ENCODE data around the gene MS4A13. TPM values are rescaled to one million over a fixed set of nuclear protein-coding genes. Genes with fewer than 3 reads are reported as not detected.
"Not testable (repeated sequence)": the region's sequence is repeated elsewhere in the genome, so short reads cannot be mapped to it uniquely, and the experiment has no call there.

Gene MS4A13
- total RNA-seq, 2 donors from 2014 or later: not detected

- Histone ChIP-seq H3K9me3 (ENCODE audit: control insufficient read depth, low read length) (peaks cover 4% of the 10 kb centered on the region), H3K4me1 (ENCODE audit: control insufficient read depth, insufficient read depth, low read length) (no peaks in the 10 kb centered on the region), H3K36me3 (ENCODE audit: control insufficient read depth, insufficient read depth, low read length) (no peaks in the 10 kb centered on the region), H3K27me3 (ENCODE audit: control insufficient read depth, insufficient read depth, low read length, poor library complexity, severe bottlenecking) (no peaks in the 10 kb centered on the region), H3K4me3 (ENCODE audit: low read length) (no peak overlapping the region), H3K9ac (ENCODE audit: extremely low read depth, low read length, poor library complexity, severe bottlenecking) (no peak overlapping the region), H3K27ac (ENCODE audit: low read depth, low read length) (no peak overlapping the region)
- H3K4me3 Mint-ChIP-seq: no peak overlapping the region
- 96 to 100% methylated on average over 1 to 3 of the region's 3 CpGs for WGBS, 2 experiments (ENCODE audit: insufficient coverage in 1 of 2, insufficient read length in 1 of 2)
- H3K27me3 Mint-ChIP-seq (ENCODE audit: insufficient read depth): no peaks in the 10 kb centered on the region
- no peak for DNase-seq
- TF ChIP-seq CTCF (conservative IDR thresholded peaks at IDR 0.05): no peak
- no peak overlapping the region for H3K27ac Mint-ChIP-seq
- H3K36me3 Mint-ChIP-seq (ENCODE audit: low read depth): no peaks in the 10 kb centered on the region
- H3K4me1 Mint-ChIP-seq: no peaks in the 10 kb centered on the region
- H3K9me3 Mint-ChIP-seq: peaks cover 16% of the 10 kb centered on the region
Measured at GRCh38 chr11:60504219-60504905, 10.8 kb upstream of the MS4A13 start.

- WGBS, 2 experiments (ENCODE audit: insufficient coverage in 1 of 2, insufficient read length in 1 of 2): 82% methylated on average over 15 of the region's 15 CpGs; no CpG with 5 or more reads in 1 of the 2 experiments
- H3K4me3 ChIP-seq (ENCODE audit: low read length); H3K9ac ChIP-seq (ENCODE audit: extremely low read depth, low read length, poor library complexity, severe bottlenecking); H3K4me1 ChIP-seq (ENCODE audit: control insufficient read depth, insufficient read depth, low read length); H3K9me3 ChIP-seq (ENCODE audit: control insufficient read depth, low read length); H3K27ac Mint-ChIP-seq; H3K4me1 Mint-ChIP-seq; H3K36me3 Mint-ChIP-seq (ENCODE audit: low read depth); H3K36me3 ChIP-seq (ENCODE audit: control insufficient read depth, insufficient read depth, low read length); H3K27me3 ChIP-seq (ENCODE audit: control insufficient read depth, insufficient read depth, low read length, poor library complexity, severe bottlenecking); H3K4me3 Mint-ChIP-seq; DNase-seq; H3K27me3 Mint-ChIP-seq (ENCODE audit: insufficient read depth); H3K27ac ChIP-seq (ENCODE audit: low read depth, low read length): not testable (repeated sequence)
- H3K9me3 Mint-ChIP-seq: peaks cover 28% of the 10 kb centered on the region
Measured at GRCh38 chr11:60509609-60510008, 5.6 kb upstream of the MS4A13 start.

GRCh38 chr11:60510209-60510608, 5.0 kb upstream of the MS4A13 start:
- H3K4me1 Mint-ChIP-seq; H3K27ac Mint-ChIP-seq; H3K9ac ChIP-seq (ENCODE audit: extremely low read depth, low read length, poor library complexity, severe bottlenecking); H3K27me3 ChIP-seq (ENCODE audit: control insufficient read depth, insufficient read depth, low read length, poor library complexity, severe bottlenecking); H3K4me3 ChIP-seq (ENCODE audit: low read length); H3K9me3 ChIP-seq (ENCODE audit: control insufficient read depth, low read length); DNase-seq; H3K4me3 Mint-ChIP-seq; H3K36me3 ChIP-seq (ENCODE audit: control insufficient read depth, insufficient read depth, low read length); H3K27ac ChIP-seq (ENCODE audit: low read depth, low read length); H3K36me3 Mint-ChIP-seq (ENCODE audit: low read depth); H3K27me3 Mint-ChIP-seq (ENCODE audit: insufficient read depth); H3K4me1 ChIP-seq (ENCODE audit: control insufficient read depth, insufficient read depth, low read length): not testable (repeated sequence)
- H3K9me3 Mint-ChIP-seq: peaks cover 28% of the 10 kb centered on the region
- WGBS, 2 experiments (ENCODE audit: insufficient coverage in 1 of 2, insufficient read length in 1 of 2): 96 to 100% methylated on average over 6 to 26 of the region's 28 CpGs

GRCh38 chr11:60511393-60511792, 3.8 kb upstream of the MS4A13 start:
- TF ChIP-seq CTCF (conservative IDR thresholded peaks at IDR 0.05): no peak

More at GRCh38 chr11:60511393-60511792, 3.8 kb upstream of the MS4A13 start:
- Histone ChIP-seq H3K36me3 (ENCODE audit: control insufficient read depth, insufficient read depth, low read length) (no peaks in the 10 kb centered on the region), H3K9me3 (ENCODE audit: control insufficient read depth, low read length) (peaks cover 6% of the 10 kb centered on the region), H3K9ac (ENCODE audit: extremely low read depth, low read length, poor library complexity, severe bottlenecking) (no peak overlapping the region), H3K4me1 (ENCODE audit: control insufficient read depth, insufficient read depth, low read length) (no peaks in the 10 kb centered on the region), H3K27me3 (ENCODE audit: control insufficient read depth, insufficient read depth, low read length, poor library complexity, severe bottlenecking) (no peaks in the 10 kb centered on the region), H3K4me3 (ENCODE audit: low read length) (no peak overlapping the region), H3K27ac (ENCODE audit: low read depth, low read length) (no peak overlapping the region)
- Mint-ChIP-seq H3K9me3 (peaks cover 28% of the 10 kb centered on the region), H3K27me3 (ENCODE audit: insufficient read depth) (no peaks in the 10 kb centered on the region), H3K4me1 (no peaks in the 10 kb centered on the region), H3K36me3 (ENCODE audit: low read depth) (no peaks in the 10 kb centered on the region), H3K4me3 (no peak overlapping the region), H3K27ac (no peak overlapping the region)
- DNase-seq: no peak
- WGBS, 2 experiments (ENCODE audit: insufficient coverage in 1 of 2, insufficient read length in 1 of 2): 68 to 74% methylated on average over 4 to 6 of the region's 6 CpGs
